ENCODE data around the gene CARD9. TPM values are rescaled to one million over a fixed set of nuclear protein-coding genes. Genes with fewer than 3 reads are reported as not detected.

CARD9 gene
- total RNA-seq, 1 experiment from 2014 or later, result 5.6 TPM

DNA sequence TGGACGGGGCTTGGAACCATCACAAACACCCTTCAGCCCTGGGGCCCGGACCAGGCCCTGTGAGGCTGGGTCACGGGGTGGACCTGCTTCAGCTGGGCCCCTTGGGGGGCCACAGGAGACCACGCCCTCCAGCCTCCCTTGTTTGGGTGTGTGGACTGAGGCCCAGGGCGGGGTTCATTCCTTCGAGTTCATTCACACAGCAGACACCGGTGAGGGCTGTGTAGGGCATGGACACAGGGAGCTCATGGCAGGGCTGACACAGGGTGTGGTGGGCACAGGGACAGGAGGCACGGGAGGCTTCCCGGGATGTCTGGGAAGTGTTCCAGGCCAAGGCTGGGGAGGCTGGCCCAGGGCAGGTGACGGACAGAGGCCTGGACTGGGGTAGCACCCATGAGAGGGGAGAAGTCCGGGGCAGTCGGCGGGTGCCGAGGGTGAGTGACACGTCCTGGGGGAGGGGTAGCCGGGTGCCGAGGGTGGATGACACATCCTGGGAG lies 18.8 kb downstream of the CARD9 start:
- no peak overlapping the region for H4K91ac ChIP-seq (ENCODE audit: insufficient read length, low read depth, low read length)

More for the DNA sequence above, 18.8 kb downstream of the CARD9 start:
- no peaks in the 10 kb centered on the region for H3K27me3 ChIP-seq (ENCODE audit: insufficient read depth, low read length)
- no peak overlapping the region for H2AK5ac ChIP-seq (ENCODE audit: insufficient read length, low read length)
- H3K9me3 ChIP-seq (ENCODE audit: control insufficient read depth, low read depth, low read length), result no peaks in the 10 kb centered on the region
- H3K14ac ChIP-seq (ENCODE audit: insufficient read depth, low read length), result no peak overlapping the region
- H4K5ac ChIP-seq (ENCODE audit: insufficient read length, low read depth, low read length), result no peak overlapping the region
- no CpG with 5 or more reads among the region's 17 CpGs for WGBS (ENCODE audit: extremely low coverage, insufficient read length, low lambda C conversion rate)
- H3K23me2 ChIP-seq (ENCODE audit: insufficient read length, low read depth, low read length, poor library complexity, severe bottlenecking), result no peaks in the 10 kb centered on the region
- no peaks in the 10 kb centered on the region; a peak in 1 of 4 replicates for H3K4me1 Mint-ChIP-seq
- no peaks in the 10 kb centered on the region for H3K9me3 Mint-ChIP-seq
- H3K4me3 Mint-ChIP-seq, result no peak overlapping the region
- H4K20me1 ChIP-seq (ENCODE audit: control insufficient read depth, insufficient read depth, insufficient read length), result no peaks in the 10 kb centered on the region
- no peak overlapping the region for H2BK20ac ChIP-seq (ENCODE audit: low read depth, low read length, poor library complexity, severe bottlenecking)
- no peak overlapping the region for H2BK5ac ChIP-seq (ENCODE audit: insufficient read length, low read length)
- H2AFZ ChIP-seq (ENCODE audit: low read length), result no peak overlapping the region
- no peaks in the 10 kb centered on the region for H3K27me3 Mint-ChIP-seq (ENCODE audit: low read depth)
- DNase-seq, result no peak
- peaks cover 0 to 3% (median 0%) of the 10 kb centered on the region in 3 experiments; a peak in 1 of 7 replicates for H3K36me3 Mint-ChIP-seq (ENCODE audit: insufficient read depth in 1 of 3, low read depth in 3 of 3)
- H3K79me2 ChIP-seq (ENCODE audit: insufficient read depth, low read length), result no peaks in the 10 kb centered on the region
- no peak overlapping the region for H3K27ac ChIP-seq (ENCODE audit: insufficient read length, low read depth, low read length)
- no peak overlapping the region for H3K23ac ChIP-seq (ENCODE audit: insufficient read length, low read depth, low read length)
- no peaks in the 10 kb centered on the region for H3K79me1 ChIP-seq (ENCODE audit: insufficient read depth, low read depth, low read length, poor library complexity, severe bottlenecking)
- TF ChIP-seq, protein P1, sequence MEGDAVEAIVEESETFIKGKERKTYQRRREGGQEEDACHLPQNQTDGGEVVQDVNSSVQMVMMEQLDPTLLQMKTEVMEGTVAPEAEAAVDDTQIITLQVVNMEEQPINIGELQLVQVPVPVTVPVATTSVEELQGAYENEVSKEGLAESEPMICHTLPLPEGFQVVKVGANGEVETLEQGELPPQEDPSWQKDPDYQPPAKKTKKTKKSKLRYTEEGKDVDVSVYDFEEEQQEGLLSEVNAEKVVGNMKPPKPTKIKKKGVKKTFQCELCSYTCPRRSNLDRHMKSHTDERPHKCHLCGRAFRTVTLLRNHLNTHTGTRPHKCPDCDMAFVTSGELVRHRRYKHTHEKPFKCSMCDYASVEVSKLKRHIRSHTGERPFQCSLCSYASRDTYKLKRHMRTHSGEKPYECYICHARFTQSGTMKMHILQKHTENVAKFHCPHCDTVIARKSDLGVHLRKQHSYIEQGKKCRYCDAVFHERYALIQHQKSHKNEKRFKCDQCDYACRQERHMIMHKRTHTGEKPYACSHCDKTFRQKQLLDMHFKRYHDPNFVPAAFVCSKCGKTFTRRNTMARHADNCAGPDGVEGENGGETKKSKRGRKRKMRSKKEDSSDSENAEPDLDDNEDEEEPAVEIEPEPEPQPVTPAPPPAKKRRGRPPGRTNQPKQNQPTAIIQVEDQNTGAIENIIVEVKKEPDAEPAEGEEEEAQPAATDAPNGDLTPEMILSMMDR (conservative IDR thresholded peaks at IDR 0.05), result no peak
- H4K8ac ChIP-seq (replicated peaks; ENCODE audit: insufficient read length, low read depth, low read length), result no peak overlapping the region
- H3T11ph ChIP-seq (ENCODE audit: low read length), result no peak overlapping the region
- H3K18ac ChIP-seq (ENCODE audit: insufficient read length, low read depth, low read length), result no peak overlapping the region
- H3K27ac Mint-ChIP-seq, result no peak overlapping the region
- H2BK15ac ChIP-seq (ENCODE audit: low read depth, low read length), result no peak overlapping the region
- H3K56ac ChIP-seq (ENCODE audit: insufficient read length, low read depth, low read length), result no peak overlapping the region
- no peak overlapping the region for H3K9ac ChIP-seq (ENCODE audit: extremely low read depth, insufficient read length, low read length)
- no peak overlapping the region for H3K4ac ChIP-seq (ENCODE audit: low read depth, low read length)
- no peak overlapping the region for H3K4me2 ChIP-seq (ENCODE audit: insufficient read depth, insufficient read length, low read length)
- H2BK12ac ChIP-seq (ENCODE audit: insufficient read length, low read depth, low read length), result no peak overlapping the region
- no peaks in the 10 kb centered on the region for H3K4me1 ChIP-seq (ENCODE audit: insufficient read depth, low read length)
- H2BK120ac ChIP-seq (ENCODE audit: low read depth, low read length, poor library complexity, severe bottlenecking), result no peak overlapping the region

All from H9 (cell line).